IPS-18a (cell line): ENCODE data around the gene IQGAP2.

Source experiments
- H3K27ac ChIP-seq: one replicate; pipeline ENCODE4 v1.5.1; 2013; ENCODE audit warnings: low read length
- H3K27me3 ChIP-seq: one replicate; pipeline ENCODE4 v1.6.1; 2013; ENCODE audit warnings: mild to moderate bottlenecking, low read length; ENCODE audit not compliant: control insufficient read depth, insufficient read depth
- H3K36me3 ChIP-seq: one replicate; pipeline ENCODE4 v1.6.1; 2013; ENCODE audit warnings: low read depth, low read length; ENCODE audit not compliant: control insufficient read depth
- H3K4me1 ChIP-seq: one replicate; pipeline ENCODE4 v1.6.1; 2013; ENCODE audit warnings: low read depth, low read length; ENCODE audit not compliant: control insufficient read depth
- H3K4me3 ChIP-seq: one replicate; pipeline ENCODE4 v1.5.1; 2013; ENCODE audit warnings: low read length
- H3K9ac ChIP-seq: one replicate; pipeline ENCODE4 v1.6.1; 2013; ENCODE audit warnings: mild to moderate bottlenecking, low read length, moderate library complexity
- H3K9me3 ChIP-seq: one replicate; pipeline ENCODE4 v1.6.1; 2013; ENCODE audit warnings: low read depth, low read length; ENCODE audit not compliant: control insufficient read depth

IQGAP2 gene

GRCh38 chr5:76535577-76535976, 132.5 kb downstream of the IQGAP2 start:
- Histone ChIP-seq H3K9me3 (no peaks in the 10 kb centered on the region), H3K4me3 (no peak overlapping the region), H3K27me3 (no peaks in the 10 kb centered on the region), H3K36me3 (no peaks in the 10 kb centered on the region), H3K9ac (no peak overlapping the region), H3K27ac (no peak overlapping the region), H3K4me1 (peaks cover 12% of the 10 kb centered on the region)

GRCh38 chr5:76537073-76537543, 134.0 kb downstream of the IQGAP2 start:
- Histone ChIP-seq H3K4me1 (peaks cover 12% of the 10 kb centered on the region), H3K4me3 (no peak overlapping the region)

GRCh38 chr5:76542241-76542640, 139.2 kb downstream of the IQGAP2 start:
- Histone ChIP-seq H3K9ac (no peak overlapping the region), H3K4me1 (peaks cover 8% of the 10 kb centered on the region), H3K27me3 (no peaks in the 10 kb centered on the region), H3K27ac (no peak overlapping the region), H3K36me3 (no peaks in the 10 kb centered on the region), H3K9me3 (no peaks in the 10 kb centered on the region), H3K4me3 (no peak overlapping the region)

More at GRCh38 chr5:76537073-76537543, 134.0 kb downstream of the IQGAP2 start:
- Histone ChIP-seq H3K9me3 (no peaks in the 10 kb centered on the region), H3K27ac (no peak overlapping the region), H3K36me3 (no peaks in the 10 kb centered on the region), H3K9ac (no peak overlapping the region), H3K27me3 (no peaks in the 10 kb centered on the region)

GRCh38 chr5:76542887-76543690, 140.0 kb downstream of the IQGAP2 start:
- no peak overlapping the region for H3K27ac ChIP-seq
- H3K4me1 ChIP-seq = peaks cover 8% of the 10 kb centered on the region
- no peak overlapping the region for H3K9ac ChIP-seq

GRCh38 chr5:76544268-76544926, 141.3 kb downstream of the IQGAP2 start:
- Histone ChIP-seq H3K27me3 (no peaks in the 10 kb centered on the region), H3K9me3 (no peaks in the 10 kb centered on the region), H3K4me1 (peaks cover 8% of the 10 kb centered on the region), H3K27ac (no peak overlapping the region), H3K4me3 (no peak overlapping the region), H3K36me3 (no peaks in the 10 kb centered on the region), H3K9ac (no peak overlapping the region)

More at GRCh38 chr5:76542887-76543690, 140.0 kb downstream of the IQGAP2 start:
- no peaks in the 10 kb centered on the region for H3K36me3 ChIP-seq
- H3K9me3 ChIP-seq = no peaks in the 10 kb centered on the region
- no peak overlapping the region for H3K4me3 ChIP-seq
- H3K27me3 ChIP-seq = no peaks in the 10 kb centered on the region

- Histone ChIP-seq H3K27ac (no peak overlapping the region), H3K9ac (no peak overlapping the region), H3K27me3 (no peaks in the 10 kb centered on the region), H3K36me3 (no peaks in the 10 kb centered on the region), H3K9me3 (no peaks in the 10 kb centered on the region), H3K4me3 (no peak overlapping the region), H3K4me1 (peaks cover 8% of the 10 kb centered on the region)
Measured at GRCh38 chr5:76545184-76545583, 142.1 kb downstream of the IQGAP2 start.

- Histone ChIP-seq H3K36me3 (no peaks in the 10 kb centered on the region), H3K9ac (no peak overlapping the region), H3K4me1 (peaks cover 8% of the 10 kb centered on the region), H3K4me3 (no peak overlapping the region), H3K27ac (no peak overlapping the region), H3K27me3 (no peaks in the 10 kb centered on the region), H3K9me3 (no peaks in the 10 kb centered on the region)
Measured at GRCh38 chr5:76546497-76547102, 143.5 kb downstream of the IQGAP2 start.

GRCh38 chr5:76547242-76547890, 144.3 kb downstream of the IQGAP2 start:
- peaks cover 8% of the 10 kb centered on the region for H3K4me1 ChIP-seq

DNA sequence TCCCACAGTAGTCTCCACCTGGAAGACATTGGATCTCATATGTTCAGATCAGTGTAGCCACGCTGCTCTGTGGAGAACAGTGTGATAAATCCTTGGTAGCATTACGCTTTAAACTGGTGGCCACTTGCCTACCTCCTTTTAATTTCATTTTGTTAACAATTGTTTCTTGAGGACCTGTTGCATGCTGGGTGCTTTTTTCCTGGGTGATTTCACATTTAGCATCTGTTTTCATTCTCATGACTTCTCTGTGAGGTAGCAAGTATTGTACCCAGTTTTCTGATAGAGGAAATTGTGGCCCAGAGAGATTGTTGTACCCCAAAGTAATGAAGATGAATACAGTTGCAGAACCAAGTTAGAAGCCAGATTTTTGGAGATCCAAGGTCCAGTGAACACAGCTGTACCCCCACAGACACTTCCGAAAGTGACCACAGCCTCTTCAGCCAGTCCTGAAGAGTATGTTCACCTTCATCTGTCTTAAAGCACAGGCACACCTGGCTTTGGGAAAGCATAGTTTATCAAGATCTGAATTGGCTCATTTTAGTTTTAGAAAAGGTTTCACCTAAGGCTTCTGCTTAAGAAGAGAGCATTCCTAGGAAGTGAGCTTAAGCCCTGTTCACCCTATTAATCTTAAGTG, 144.9 kb downstream of the IQGAP2 start:
- H3K27ac ChIP-seq = no peak overlapping the region
- H3K9ac ChIP-seq = no peak overlapping the region
- H3K27me3 ChIP-seq = no peaks in the 10 kb centered on the region
- no peak overlapping the region for H3K4me3 ChIP-seq
- H3K36me3 ChIP-seq = no peaks in the 10 kb centered on the region
- H3K9me3 ChIP-seq = no peaks in the 10 kb centered on the region
- H3K4me1 ChIP-seq = peaks cover 8% of the 10 kb centered on the region

More at GRCh38 chr5:76547242-76547890, 144.3 kb downstream of the IQGAP2 start:
- Histone ChIP-seq H3K27ac (no peak overlapping the region), H3K9me3 (no peaks in the 10 kb centered on the region), H3K4me3 (no peak overlapping the region), H3K27me3 (no peaks in the 10 kb centered on the region), H3K9ac (no peak overlapping the region), H3K36me3 (no peaks in the 10 kb centered on the region)

- peaks cover 8% of the 10 kb centered on the region for H3K4me1 ChIP-seq
- H3K27ac ChIP-seq = no peak overlapping the region
- no peaks in the 10 kb centered on the region for H3K27me3 ChIP-seq
- H3K4me3 ChIP-seq = no peak overlapping the region
- no peak overlapping the region for H3K9ac ChIP-seq
- no peaks in the 10 kb centered on the region for H3K9me3 ChIP-seq
- H3K36me3 ChIP-seq = no peaks in the 10 kb centered on the region
Measured at GRCh38 chr5:76548525-76549229, 145.6 kb downstream of the IQGAP2 start.
